Calu3 (cell line): ENCODE results near the gene ATP6V1A. TPM values are rescaled to one million over a fixed set of nuclear protein-coding genes. Genes with fewer than 3 reads are reported as not detected.
A peak's percentile ranks its signal among the peaks of the same experiment; 100 is the strongest.
"Not testable (repeated sequence)": the region's sequence is repeated elsewhere in the genome, so short reads cannot be mapped to it uniquely, and the experiment has no call there.

Experiments
- BruUV-seq: library from RNA; stranded (reverse); fragments of 400-500 nt; replicated peaks from 2 replicates; lab custom pipeline; 2021; lab: Mats Ljungman, UMichigan
- CTCF ChIA-PET: fragments of 300-600 bp; sonication (Branson Sonifier 250); formaldehyde crosslinking; loops from one replicate; lab custom pipeline; 2022; ENCODE audit warnings: antibody characterized with exemption; lab: Charles Lee
- DNase-seq: peaks from one replicate; pipeline ENCODE4 v3.0.0; 2022
- H3K27ac Mint-ChIP-seq: one replicate; pipeline ENCODE4 v1.8.0; 2022; ENCODE audit warnings: mixed read lengths; ENCODE audit not compliant: unreplicated experiment
- H3K27me3 Mint-ChIP-seq: one replicate; pipeline ENCODE4 v1.8.0; 2022; ENCODE audit warnings: mixed read lengths; ENCODE audit not compliant: unreplicated experiment
- H3K36me3 Mint-ChIP-seq: one replicate; pipeline ENCODE4 v1.8.0; 2022; ENCODE audit warnings: mild to moderate bottlenecking, moderate library complexity, mixed read lengths; ENCODE audit not compliant: insufficient read depth, unreplicated experiment
- H3K4me1 Mint-ChIP-seq: one replicate; pipeline ENCODE4 v1.8.0; 2022; ENCODE audit warnings: mild to moderate bottlenecking, low read depth, mixed read lengths; ENCODE audit not compliant: unreplicated experiment
- H3K4me3 Mint-ChIP-seq: one replicate; pipeline ENCODE4 v1.8.0; 2022; ENCODE audit warnings: mild to moderate bottlenecking, low read depth, moderate library complexity, mixed read lengths; ENCODE audit not compliant: unreplicated experiment
- H3K9me3 Mint-ChIP-seq: one replicate; pipeline ENCODE4 v1.8.0; 2022; ENCODE audit warnings: low read depth, mixed read lengths; ENCODE audit not compliant: unreplicated experiment
- CTCF ChIP-seq: fragments of 200-600 bp; IDR thresholded peaks from one replicate; pipeline ENCODE4 v1.8.0; 2022; ENCODE audit warnings: antibody characterized with exemption; ENCODE audit not compliant: unreplicated experiment
- intact Hi-C: fragments of 100-400 bp; cut with micrococcal nuclease; formaldehyde crosslinking; loops from one replicate; pipeline ENCODE4 v1.10.0; 2022; ENCODE audit not compliant: unreplicated experiment
- total RNA-seq: library from RNA; stranded (reverse); gene quantifications from 2 replicates; pipeline ENCODE4 v1.2.3, GENCODE V29; 2022

The ATP6V1A gene
- total RNA-seq, 1 experiment from 2014 or later = 65.2 TPM

- CTCF ChIA-PET = interaction anchor here (0.7 kb wide), 1 partner anchor 21 kb away, joined by 3 read pairs; no protein-coding TSS in a partner anchor
- Mint-ChIP-seq H3K4me1 (peaks cover 11% of the 10 kb centered on the region), H3K27me3 (no peaks in the 10 kb centered on the region), H3K9me3 (no peaks in the 10 kb centered on the region), H3K36me3 (no peaks in the 10 kb centered on the region), H3K4me3 (no peak overlapping the region), H3K27ac (peak overlapping the region; percentile 71)
- intact Hi-C loops = no loop called here
- BruUV-seq = no TSS peak
- TF ChIP-seq CTCF = no peak
- DNase-seq = no peak
Measured at GRCh38 chr3:113847664-113848461, 101.0 kb downstream of the ATP6V1A start.

GRCh38 chr3:113849071-113849470 is 102.2 kb downstream of the ATP6V1A start:
- H3K27me3 Mint-ChIP-seq, H3K9me3 Mint-ChIP-seq, DNase-seq, CTCF ChIA-PET, intact Hi-C loops, BruUV-seq, H3K4me3 Mint-ChIP-seq, H3K27ac Mint-ChIP-seq, H3K36me3 Mint-ChIP-seq: not testable (repeated sequence)
- peaks cover 11% of the 10 kb centered on the region for H3K4me1 Mint-ChIP-seq

- H3K4me3 Mint-ChIP-seq, intact Hi-C loops, H3K27ac Mint-ChIP-seq, CTCF ChIA-PET, H3K36me3 Mint-ChIP-seq, H3K27me3 Mint-ChIP-seq, H3K9me3 Mint-ChIP-seq, DNase-seq, BruUV-seq: not testable (repeated sequence)
- H3K4me1 Mint-ChIP-seq = peaks cover 11% of the 10 kb centered on the region
Measured at GRCh38 chr3:113849841-113850240, 103.0 kb downstream of the ATP6V1A start.

GRCh38 chr3:113850391-113850790 is 103.6 kb downstream of the ATP6V1A start:
- H3K4me1 Mint-ChIP-seq = peaks cover 11% of the 10 kb centered on the region
- H3K27ac Mint-ChIP-seq, H3K36me3 Mint-ChIP-seq, H3K27me3 Mint-ChIP-seq, CTCF ChIA-PET, BruUV-seq, H3K4me3 Mint-ChIP-seq, DNase-seq, H3K9me3 Mint-ChIP-seq, intact Hi-C loops: not testable (repeated sequence)

GRCh38 chr3:113852506-113852905 is 105.7 kb downstream of the ATP6V1A start:
- intact Hi-C loops = no loop called here
- Mint-ChIP-seq H3K27me3 (no peaks in the 10 kb centered on the region), H3K36me3 (no peaks in the 10 kb centered on the region), H3K4me1 (peaks cover 6% of the 10 kb centered on the region), H3K9me3 (no peaks in the 10 kb centered on the region), H3K4me3 (no peak overlapping the region), H3K27ac (no peak overlapping the region)
- DNase-seq = no peak
- CTCF ChIA-PET = no interaction called here
- TF ChIP-seq CTCF = no peak
- no TSS peak for BruUV-seq

Other genes starting within 250 kb of the ATP6V1A start
- gene SPICE1, start 231.9 kb upstream of the ATP6V1A start, total RNA-seq = 20.0 and 21.9 TPM in 2 replicates
- 0.87 and 1.5 TPM in 2 replicates for gene SIDT1, start 214.5 kb upstream of the ATP6V1A start, total RNA-seq
- 10.2 and 10.7 TPM in 2 replicates for gene USF3, start 50.4 kb upstream of the ATP6V1A start, total RNA-seq
- 155 and 156 TPM in 2 replicates for gene NAA50, start 786 bp upstream of the ATP6V1A start, total RNA-seq
- gene GRAMD1C, start 91.8 kb downstream of the ATP6V1A start, total RNA-seq = 5.0 and 6.3 TPM in 2 replicates
- gene ZDHHC23, start 201.0 kb downstream of the ATP6V1A start, total RNA-seq = 17.8 and 22.0 TPM in 2 replicates